Measurements from ENCODE around the gene CYTL1. TPM values are rescaled to one million over a fixed set of nuclear protein-coding genes. Genes with fewer than 3 reads are reported as not detected.

CYTL1 gene
- total and polyA plus RNA-seq, 2 donors (not counting 3 experiments of a cell fraction or from before 2014, with no cell fraction given): 4.0 to 36.8 TPM

- dilution Hi-C loops (cut with MboI; ENCODE audit: extremely low pct_ligation_motif_present, low sequenced_read_pairs): no loop called here
- FAIRE-seq (no peak), DNase-seq (ENCODE audit: low read depth, low spot score) (no peak)
- Histone ChIP-seq H3K9me1 (replicated peaks; ENCODE audit: control insufficient read depth, extremely low read depth, insufficient read depth, low read length) (no peaks in the 10 kb centered on the region), H3K4me3 (replicated peaks in 1 of 3; ENCODE audit: insufficient read depth in 1 of 3, low read depth in 1 of 3, low read length in 3 of 3) (no peak overlapping the region), H3K27ac (ENCODE audit: insufficient read depth, low read depth, low read length) (no peak overlapping the region), H3K9ac (replicated peaks; ENCODE audit: extremely low read depth, insufficient read depth, low read length) (no peak overlapping the region), H4K20me1 (replicated peaks; ENCODE audit: control insufficient read depth, extremely low read depth, insufficient read depth, low read length) (no peaks in the 10 kb centered on the region), H3K27me3 (ENCODE audit: control insufficient read depth in 2 of 2, insufficient read depth in 2 of 2, low read length in 2 of 2) (no peaks in the 10 kb centered on the region), H2AFZ (ENCODE audit: low read depth, low read length) (no peak overlapping the region), H3K79me2 (ENCODE audit: control insufficient read depth, insufficient read depth, low read length) (no peaks in the 10 kb centered on the region), H3K9me3 (replicated peaks; ENCODE audit: control insufficient read depth, insufficient read depth, low read length) (no peaks in the 10 kb centered on the region), H3K4me1 (ENCODE audit: control insufficient read depth, extremely low read depth, insufficient read depth, low read length) (no peaks in the 10 kb centered on the region), H3K4me2 (ENCODE audit: insufficient read depth, low read length) (no peak overlapping the region), H3K36me3 (ENCODE audit: control insufficient read depth in 2 of 2, extremely low read depth in 1 of 2, insufficient read depth in 2 of 2, low read length in 2 of 2) (no peaks in the 10 kb centered on the region)
- BruUV-seq (replicated peaks): no TSS peak
- CTCF ChIA-PET: interaction anchor here (3.5 kb wide), 1 partner anchor 59 kb away, joined by 17 read pairs; the partner anchor contains the start of gene STK32B
- intact Hi-C loops (cut with micrococcal nuclease): no loop called here
- no peak for TF ChIP-seq CTCF (IDR thresholded peaks at IDR 0.05; ENCODE audit: extremely low read depth in 1 of 2, insufficient read depth in 1 of 2, low read depth in 1 of 2, low read length in 2 of 2)
- POLR2A ChIA-PET: interaction anchor here (0.6 kb wide), 1 partner anchor 173 kb away, joined by 3 read pairs; no protein-coding TSS in a partner anchor
Observed at GRCh38 chr4:4991541-4992099, 27.6 kb downstream of the CYTL1 start.

- ChIA-PET POLR2A (no interaction called here), CTCF (no interaction called here)
- dilution Hi-C loops (cut with MboI; ENCODE audit: extremely low pct_ligation_motif_present, low sequenced_read_pairs): no loop called here
- no peaks in the 10 kb centered on the region for H3K79me2 ChIP-seq (ENCODE audit: control insufficient read depth, insufficient read depth, low read length)
- no peaks in the 10 kb centered on the region for H3K27me3 ChIP-seq (ENCODE audit: control insufficient read depth in 2 of 2, insufficient read depth in 2 of 2, low read length in 2 of 2)
- H2AFZ ChIP-seq (ENCODE audit: low read depth, low read length): no peak overlapping the region
- FAIRE-seq: no peak
- DNase-seq (ENCODE audit: low read depth, low spot score): no peak
- H4K20me1 ChIP-seq (replicated peaks; ENCODE audit: control insufficient read depth, extremely low read depth, insufficient read depth, low read length): no peaks in the 10 kb centered on the region
- H3K9me1 ChIP-seq (replicated peaks; ENCODE audit: control insufficient read depth, extremely low read depth, insufficient read depth, low read length): no peaks in the 10 kb centered on the region
- no peaks in the 10 kb centered on the region for H3K4me1 ChIP-seq (ENCODE audit: control insufficient read depth, extremely low read depth, insufficient read depth, low read length)
- no peaks in the 10 kb centered on the region for H3K9me3 ChIP-seq (replicated peaks; ENCODE audit: control insufficient read depth, insufficient read depth, low read length)
- no TSS peak for BruUV-seq (replicated peaks)
- H3K36me3 ChIP-seq (ENCODE audit: control insufficient read depth in 2 of 2, extremely low read depth in 1 of 2, insufficient read depth in 2 of 2, low read length in 2 of 2): no peaks in the 10 kb centered on the region
- intact Hi-C loops (cut with micrococcal nuclease): no loop called here
- no peak for TF ChIP-seq CTCF (IDR thresholded peaks at IDR 0.05; ENCODE audit: extremely low read depth in 1 of 2, insufficient read depth in 1 of 2, low read depth in 1 of 2, low read length in 2 of 2)
- TF ChIP-seq, protein P1, sequence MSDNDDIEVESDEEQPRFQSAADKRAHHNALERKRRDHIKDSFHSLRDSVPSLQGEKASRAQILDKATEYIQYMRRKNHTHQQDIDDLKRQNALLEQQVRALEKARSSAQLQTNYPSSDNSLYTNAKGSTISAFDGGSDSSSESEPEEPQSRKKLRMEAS (IDR thresholded peaks at IDR 0.05; ENCODE audit: insufficient read depth, insufficient read length): no peak
- TF ChIP-seq GATA2 (IDR thresholded peaks at IDR 0.05; ENCODE audit: insufficient read depth, insufficient read length, low read depth, low read length): no peak
- no peak for TF ChIP-seq JUN (IDR thresholded peaks at IDR 0.05; ENCODE audit: borderline replicate concordance, insufficient read depth, insufficient read length, low read depth)
- TF ChIP-seq POLR2A (IDR thresholded peaks at IDR 0.05; ENCODE audit: low read depth, low read length): no peak
- TF ChIP-seq POLR2AphosphoS5 (IDR thresholded peaks at IDR 0.05; ENCODE audit: insufficient read depth, low read depth, low read length): no peak
- no peak for TF ChIP-seq EZH2 (IDR thresholded peaks at IDR 0.05; ENCODE audit: borderline replicate concordance, low read depth, low read length, severe bottlenecking)
- TF ChIP-seq FOS (IDR thresholded peaks at IDR 0.05; ENCODE audit: borderline replicate concordance, insufficient read depth, low read length): no peak
- TF ChIP-seq MYC (IDR thresholded peaks at IDR 0.05; ENCODE audit: low read depth, low read length): no peak
- H3K27ac ChIP-seq (ENCODE audit: insufficient read depth, low read depth, low read length): no peak overlapping the region
- H3K9ac ChIP-seq (replicated peaks; ENCODE audit: extremely low read depth, insufficient read depth, low read length): no peak overlapping the region
- H3K4me3 ChIP-seq (replicated peaks in 1 of 3; ENCODE audit: insufficient read depth in 1 of 3, low read depth in 1 of 3, low read length in 3 of 3): no peak overlapping the region
- H3K4me2 ChIP-seq (ENCODE audit: insufficient read depth, low read length): no peak overlapping the region
Observed at GRCh38 chr4:4990857-4991540, 28.3 kb downstream of the CYTL1 start.
